C4-2B (cell line): ENCODE results near the gene OR6K6.

Experiments
- H3K27ac ChIP-seq: fragments of 450-650 bp; 2 replicates; pipeline ENCODE4 v1.5.1; 2017
- CTCF ChIP-seq: fragments of 450-650 bp; conservative IDR thresholded peaks from 2 replicates; pipeline ENCODE4 v1.5.1; 2017; ENCODE audit warnings: mild to moderate bottlenecking
- ZFX ChIP-seq: fragments of 450-650 bp; IDR thresholded peaks from 2 replicates; pipeline ENCODE4 v1.6.1; 2017

Gene OR6K6

GRCh38 chr1:158754420-158754819 lies at the start of gene OR6K6:
OR6K6 (plus strand) TSS chr1:158754720; CDS start chr1:158754888, 168 bp downstream.
- TF ChIP-seq ZFX (no peak), CTCF (no peak)
- no peak within 1 kb of the TSS for H3K27ac ChIP-seq

DNA sequence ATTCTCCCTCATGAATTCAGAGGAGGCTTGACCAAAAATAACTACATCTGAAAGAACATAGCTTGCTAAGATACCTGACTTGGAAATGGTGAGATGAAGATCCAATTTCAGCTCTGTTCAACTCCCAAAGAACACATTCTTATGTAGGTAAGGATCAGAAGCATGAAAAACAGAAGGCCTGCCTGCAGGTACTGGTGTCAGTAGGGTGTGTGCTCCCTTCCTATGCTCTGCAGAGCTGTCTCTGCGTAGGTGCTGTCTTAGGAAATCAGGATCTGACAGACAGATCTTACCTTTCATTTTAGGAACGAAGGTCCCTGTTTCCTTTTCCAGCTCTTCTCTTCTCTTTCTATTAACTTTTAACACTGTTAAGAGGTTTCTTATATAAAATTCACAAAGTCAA lies 48.4 kb upstream of the OR6K6 start:
- TF ChIP-seq ZFX (no peak), CTCF (no peak)
- no peak overlapping the region for H3K27ac ChIP-seq

- H3K27ac ChIP-seq = no peak overlapping the region
- TF ChIP-seq CTCF (no peak), ZFX (no peak)
Measured at GRCh38 chr1:158711098-158711497, 43.4 kb upstream of the OR6K6 start.

GRCh38 chr1:158714754-158715153 lies 39.8 kb upstream of the OR6K6 start:
- no peak for TF ChIP-seq ZFX
- TF ChIP-seq CTCF = no peak
- no peak overlapping the region for H3K27ac ChIP-seq

DNA sequence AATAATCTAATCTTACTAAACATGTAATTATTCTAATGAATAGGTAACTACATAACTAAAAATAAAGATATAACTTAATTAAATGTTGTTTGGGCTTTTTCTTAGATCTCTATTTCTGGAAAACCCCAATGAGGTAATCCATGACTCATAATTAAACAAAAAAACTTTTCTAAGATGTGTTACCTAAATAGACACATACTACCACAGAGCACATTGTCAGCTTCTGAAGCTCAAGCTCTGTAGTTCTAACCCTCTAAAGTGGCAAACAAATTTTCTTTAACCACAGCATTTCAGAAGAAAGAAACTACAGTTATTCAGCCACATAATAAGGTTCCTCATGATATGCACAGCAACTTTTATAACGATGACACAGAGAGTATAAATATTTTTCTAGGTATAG lies 38.2 kb upstream of the OR6K6 start:
- TF ChIP-seq CTCF = no peak
- no peak for TF ChIP-seq ZFX
- H3K27ac ChIP-seq = no peak overlapping the region

GRCh38 chr1:158717344-158717743 lies 37.2 kb upstream of the OR6K6 start:
- no peak overlapping the region for H3K27ac ChIP-seq
- TF ChIP-seq CTCF (no peak), ZFX (no peak)

DNA sequence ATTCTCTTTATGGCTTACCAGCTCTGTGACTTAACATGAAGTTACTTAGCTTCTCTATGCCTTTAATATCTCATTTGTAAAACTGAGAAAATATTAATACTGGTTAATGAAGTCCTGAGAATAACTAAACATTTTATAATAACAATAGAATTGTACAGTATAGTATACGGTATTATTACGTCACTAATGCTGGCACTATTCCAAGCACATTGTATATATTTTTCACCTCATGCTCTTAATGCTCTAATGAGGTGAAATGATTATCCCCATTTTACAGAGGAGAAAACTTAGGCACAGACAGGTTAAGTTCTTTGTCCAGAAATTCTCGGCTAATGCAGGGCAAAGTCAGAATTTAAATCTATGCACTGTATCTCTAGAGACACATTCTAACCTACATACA lies 34.9 kb upstream of the OR6K6 start:
- no peak for TF ChIP-seq CTCF
- TF ChIP-seq ZFX = no peak
- H3K27ac ChIP-seq = no peak overlapping the region
